Loucy (cell line): ENCODE data around the gene SORCS2.

Experiments used
- H2AFZ ChIP-seq: fragments of 200-600 bp; sonication (generic); 2 replicates; pipeline ENCODE4 v1.6.0; 2016; ENCODE audit warnings: antibody characterized with exemption, mild to moderate bottlenecking, low read length, moderate library complexity
- H3F3A ChIP-seq: fragments of 200-600 bp; 2 replicates; pipeline ENCODE4 v1.6.0; 2016; ENCODE audit warnings: antibody characterized with exemption, low read depth, mild to moderate bottlenecking
- H3K27me3 ChIP-seq: fragments of 200-600 bp; sonication (generic); 2 replicates; pipeline ENCODE4 v1.6.1; 2014; ENCODE audit warnings: low read length, mild to moderate bottlenecking; ENCODE audit not compliant: insufficient read depth, poor library complexity, severe bottlenecking
- H3K36me3 ChIP-seq: fragments of 200-600 bp; sonication (generic); 2 replicates; pipeline ENCODE4 v1.6.1; 2016; ENCODE audit warnings: low read length; ENCODE audit not compliant: insufficient read depth
- H3K4me1 ChIP-seq: fragments of 200-600 bp; sonication (generic); 2 replicates; pipeline ENCODE4 v1.5.1; 2014; ENCODE audit warnings: low read length, mild to moderate bottlenecking; ENCODE audit not compliant: insufficient read depth, poor library complexity, severe bottlenecking
- H3K4me2 ChIP-seq: fragments of 200-600 bp; sonication (generic); 2 replicates; pipeline ENCODE4 v1.6.0; 2014; ENCODE audit warnings: antibody characterized with exemption, low read length, low read depth, mild to moderate bottlenecking; ENCODE audit not compliant: poor library complexity, severe bottlenecking
- H3K4me3 ChIP-seq: fragments of 200-600 bp; sonication (generic); 2 replicates; pipeline ENCODE4 v1.5.1; 2014; ENCODE audit warnings: low read length, mild to moderate bottlenecking, mixed read lengths; ENCODE audit not compliant: poor library complexity, severe bottlenecking
- H3K79me2 ChIP-seq: fragments of 200-600 bp; sonication (generic); 2 replicates; pipeline ENCODE4 v1.6.1; 2014; ENCODE audit warnings: low read length; ENCODE audit not compliant: insufficient read depth
- H3K9ac ChIP-seq: fragments of 200-600 bp; sonication (generic); 2 replicates; pipeline ENCODE4 v1.6.0; 2014; ENCODE audit warnings: mild to moderate bottlenecking, low read depth, low read length, moderate library complexity; ENCODE audit not compliant: poor library complexity, severe bottlenecking
- H3K9me2 ChIP-seq: fragments of 200-600 bp; sonication (generic); replicated peaks from 2 replicates; pipeline ENCODE4 v1.6.1; 2016; ENCODE audit warnings: low read depth, low read length, mixed read lengths
- H3K9me3 ChIP-seq: fragments of 200-600 bp; sonication (generic); 2 replicates; pipeline ENCODE4 v1.6.1; 2014; ENCODE audit warnings: mild to moderate bottlenecking, antibody characterized with exemption, low read length, low read depth; ENCODE audit not compliant: insufficient read depth
- H4K20me1 ChIP-seq: fragments of 200-600 bp; sonication (generic); 2 replicates; pipeline ENCODE4 v1.6.0; 2014; ENCODE audit warnings: antibody characterized with exemption, low read length, mild to moderate bottlenecking; ENCODE audit not compliant: insufficient read depth, poor library complexity, severe bottlenecking
- EZH2phosphoT487 ChIP-seq: fragments of 200-600 bp; IDR thresholded peaks from 2 replicates; pipeline ENCODE4 v1.6.1; 2018; ENCODE audit warnings: antibody characterized with exemption, mild to moderate bottlenecking, moderate library complexity, borderline replicate concordance
- TF ChIP-seq, protein P1 (sequence below): fragments of 200-600 bp; sonication (generic); conservative IDR thresholded peaks from 2 replicates; pipeline ENCODE4 v1.5.1; 2014; ENCODE audit warnings: mild to moderate bottlenecking, antibody characterized with exemption, low read length

The SORCS2 gene

GRCh38 chr4:7146059-7146785, 46.1 kb upstream of the SORCS2 start:
- H3F3A ChIP-seq: no peaks in the 10 kb centered on the region
- no peak overlapping the region for H3K9ac ChIP-seq
- no peak overlapping the region for H2AFZ ChIP-seq
- TF ChIP-seq EZH2phosphoT487: no peak
- TF ChIP-seq, protein P1, sequence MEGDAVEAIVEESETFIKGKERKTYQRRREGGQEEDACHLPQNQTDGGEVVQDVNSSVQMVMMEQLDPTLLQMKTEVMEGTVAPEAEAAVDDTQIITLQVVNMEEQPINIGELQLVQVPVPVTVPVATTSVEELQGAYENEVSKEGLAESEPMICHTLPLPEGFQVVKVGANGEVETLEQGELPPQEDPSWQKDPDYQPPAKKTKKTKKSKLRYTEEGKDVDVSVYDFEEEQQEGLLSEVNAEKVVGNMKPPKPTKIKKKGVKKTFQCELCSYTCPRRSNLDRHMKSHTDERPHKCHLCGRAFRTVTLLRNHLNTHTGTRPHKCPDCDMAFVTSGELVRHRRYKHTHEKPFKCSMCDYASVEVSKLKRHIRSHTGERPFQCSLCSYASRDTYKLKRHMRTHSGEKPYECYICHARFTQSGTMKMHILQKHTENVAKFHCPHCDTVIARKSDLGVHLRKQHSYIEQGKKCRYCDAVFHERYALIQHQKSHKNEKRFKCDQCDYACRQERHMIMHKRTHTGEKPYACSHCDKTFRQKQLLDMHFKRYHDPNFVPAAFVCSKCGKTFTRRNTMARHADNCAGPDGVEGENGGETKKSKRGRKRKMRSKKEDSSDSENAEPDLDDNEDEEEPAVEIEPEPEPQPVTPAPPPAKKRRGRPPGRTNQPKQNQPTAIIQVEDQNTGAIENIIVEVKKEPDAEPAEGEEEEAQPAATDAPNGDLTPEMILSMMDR: no peak
- H3K4me2 ChIP-seq: no peak overlapping the region
- no peaks in the 10 kb centered on the region for H4K20me1 ChIP-seq
- no peak overlapping the region for H3K4me3 ChIP-seq
- no peaks in the 10 kb centered on the region for H3K27me3 ChIP-seq
- H3K9me2 ChIP-seq: no peaks in the 10 kb centered on the region
- H3K4me1 ChIP-seq: no peaks in the 10 kb centered on the region
- no peaks in the 10 kb centered on the region; the same call in 1 of the 2 replicates for H3K9me3 ChIP-seq
- H3K36me3 ChIP-seq: no peaks in the 10 kb centered on the region
- H3K79me2 ChIP-seq: no peaks in the 10 kb centered on the region

- Histone ChIP-seq H4K20me1 (no peaks in the 10 kb centered on the region), H3K27me3 (no peaks in the 10 kb centered on the region), H3K9ac (no peak overlapping the region), H3K4me3 (no peak overlapping the region), H3K9me2 (no peaks in the 10 kb centered on the region), H2AFZ (no peak overlapping the region), H3K4me2 (no peak overlapping the region), H3K79me2 (no peaks in the 10 kb centered on the region), H3F3A (no peaks in the 10 kb centered on the region), H3K36me3 (no peaks in the 10 kb centered on the region), H3K4me1 (no peaks in the 10 kb centered on the region), H3K9me3 (no peaks in the 10 kb centered on the region; the same call in 1 of the 2 replicates)
- no peak for TF ChIP-seq EZH2phosphoT487
- TF ChIP-seq, protein P1: no peak
Measured at GRCh38 chr4:7146786-7147115, 45.6 kb upstream of the SORCS2 start.

- Histone ChIP-seq H3K27me3 (no peaks in the 10 kb centered on the region), H3K36me3 (no peaks in the 10 kb centered on the region), H3K9ac (no peak overlapping the region), H3F3A (no peaks in the 10 kb centered on the region), H3K4me1 (no peaks in the 10 kb centered on the region), H4K20me1 (no peaks in the 10 kb centered on the region), H3K9me2 (no peaks in the 10 kb centered on the region), H3K4me2 (no peak overlapping the region), H3K79me2 (no peaks in the 10 kb centered on the region), H2AFZ (no peak overlapping the region), H3K4me3 (no peak overlapping the region), H3K9me3 (no peaks in the 10 kb centered on the region; the same call in 1 of the 2 replicates)
- TF ChIP-seq, protein P1: no peak
- no peak for TF ChIP-seq EZH2phosphoT487
Measured at GRCh38 chr4:7147261-7147660, 45.1 kb upstream of the SORCS2 start.
